GM19025 (cell line): Measurements from ENCODE around the gene CH25H.
A peak's percentile ranks its signal among the peaks of the same experiment; 100 is the strongest.

Experiments used
- ATAC-seq: cut with Tn5 transposase; IDR thresholded peaks from one replicate; pipeline ENCODE4 v1.9.1; 2021; ENCODE audit warnings: mild to moderate bottlenecking, low read depth, moderate library complexity; ENCODE audit not compliant: unreplicated experiment

Gene CH25H

DNA sequence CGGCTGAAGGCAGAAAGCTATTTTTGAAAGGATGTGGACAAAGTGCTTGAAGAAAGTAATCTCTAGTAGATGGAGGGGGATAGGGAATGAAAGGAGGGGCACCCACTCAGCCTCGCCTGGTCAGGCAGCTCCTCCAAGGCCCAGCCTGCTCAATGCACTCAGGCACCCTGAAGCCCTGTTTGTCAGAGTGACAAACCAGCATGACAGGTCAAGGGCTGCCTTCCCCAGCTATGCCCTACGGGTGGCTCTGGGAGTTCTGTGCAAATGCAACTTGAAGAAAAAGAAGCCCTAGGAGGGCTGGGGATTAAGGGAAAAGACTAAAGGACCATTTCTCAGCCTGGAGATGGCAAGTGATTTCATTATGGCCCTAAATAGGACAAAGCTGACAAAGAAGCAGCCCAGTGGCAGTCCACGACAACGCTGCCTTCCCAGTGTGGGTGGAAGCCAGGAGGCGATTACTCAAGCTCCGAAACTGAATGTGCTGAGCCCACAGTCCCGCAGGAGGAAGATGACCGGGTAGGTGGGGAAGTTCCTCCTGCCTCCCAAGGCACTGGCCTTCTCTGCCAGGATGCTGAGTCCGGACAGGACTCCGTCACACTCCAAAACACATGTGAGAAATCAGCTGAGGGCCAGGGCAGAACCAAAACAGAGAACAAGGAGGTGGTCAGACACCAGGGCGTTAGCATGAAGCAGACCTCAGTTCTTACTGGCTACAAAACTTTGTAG lies 28.1 kb upstream of the CH25H start:
- ATAC-seq: no peak

- no peak for ATAC-seq
Observed at GRCh38 chr10:89233033-89233432, 25.9 kb upstream of the CH25H start.

DNA sequence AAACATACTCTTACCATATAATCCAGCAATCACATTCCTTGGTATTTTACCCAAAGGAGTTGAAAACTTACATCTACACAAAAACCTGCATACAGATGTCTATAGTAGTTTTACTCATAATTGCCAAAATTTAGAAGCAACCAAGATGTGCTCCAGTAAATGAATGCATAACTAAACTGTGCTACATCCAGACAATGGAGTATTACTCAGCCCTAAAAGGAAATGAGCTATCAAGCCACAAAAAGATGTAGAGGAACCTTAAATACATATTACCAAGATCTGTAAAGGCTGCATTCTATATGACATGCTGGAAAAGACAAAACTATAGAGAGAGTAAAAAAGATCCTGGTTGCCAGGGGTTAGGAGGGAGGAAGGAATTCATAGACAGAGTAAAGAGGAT lies 21.8 kb upstream of the CH25H start:
- ATAC-seq: no peak

GRCh38 chr10:89228146-89228545 lies 21.0 kb upstream of the CH25H start:
- ATAC-seq: no peak

DNA sequence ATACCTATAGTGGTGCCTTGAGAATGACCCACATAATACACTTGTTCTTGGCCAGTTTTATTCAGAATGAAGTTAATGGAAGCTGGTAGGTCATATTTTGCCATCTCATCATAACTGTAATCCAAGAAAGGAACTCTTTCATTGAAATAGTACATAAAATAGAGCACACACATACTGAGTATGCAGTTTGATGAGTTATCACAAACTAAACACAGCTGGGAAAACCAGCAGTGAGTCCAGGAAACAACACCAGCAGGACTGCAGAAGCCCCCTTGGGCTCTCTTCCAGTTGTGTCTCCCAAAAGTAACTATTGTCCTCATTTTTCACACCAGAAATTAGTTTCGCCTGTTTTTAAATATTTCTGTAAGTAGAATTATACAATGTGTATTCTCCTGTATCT lies 19.8 kb upstream of the CH25H start:
- no peak for ATAC-seq

DNA sequence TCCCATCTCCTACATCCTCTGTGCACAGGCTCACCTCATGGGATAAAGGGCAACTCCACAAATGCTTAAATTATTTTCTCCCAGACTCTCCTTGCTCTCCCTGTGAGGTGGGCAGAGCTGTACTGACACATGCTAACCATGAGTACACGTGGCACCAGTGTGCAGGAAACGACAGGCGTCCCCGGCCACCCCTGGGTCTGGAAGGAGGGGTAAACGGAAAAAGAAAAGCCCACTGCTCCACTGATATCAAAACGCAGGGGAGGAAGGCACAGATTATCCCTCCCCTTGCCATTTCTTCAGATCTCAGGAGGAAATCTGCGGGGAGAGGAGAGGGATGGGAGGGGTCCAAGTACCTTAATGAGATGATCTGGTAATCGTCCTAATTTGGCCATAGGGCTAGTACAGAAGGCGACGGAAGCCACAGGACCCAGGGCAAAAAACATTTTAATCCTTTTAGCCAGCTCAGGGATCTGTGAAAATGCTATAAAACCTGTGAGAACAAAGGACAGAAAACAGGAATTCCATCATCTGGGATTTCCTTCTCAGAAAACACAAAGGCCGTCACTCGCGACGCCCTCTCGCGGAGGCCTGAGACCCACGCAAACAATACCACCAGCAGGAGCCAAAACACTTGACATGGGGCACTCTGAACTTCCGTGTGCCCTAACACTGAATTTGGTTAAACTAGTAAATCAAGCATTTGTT lies 17.8 kb upstream of the CH25H start:
- ATAC-seq: no peak

GRCh38 chr10:89221919-89222318 lies 14.8 kb upstream of the CH25H start:
- no peak for ATAC-seq

GRCh38 chr10:89219513-89220218 lies 12.5 kb upstream of the CH25H start:
- no peak for ATAC-seq

- ATAC-seq: no peak
Observed at GRCh38 chr10:89217057-89217990, 10.2 kb upstream of the CH25H start.

GRCh38 chr10:89216056-89216455 lies 8.9 kb upstream of the CH25H start:
- ATAC-seq: no peak

- no peak for ATAC-seq
Observed at GRCh38 chr10:89215511-89215910, 8.4 kb upstream of the CH25H start.

GRCh38 chr10:89214566-89215165 lies 7.5 kb upstream of the CH25H start:
- ATAC-seq: no peak

GRCh38 chr10:89213191-89213808 lies 6.2 kb upstream of the CH25H start:
- no peak for ATAC-seq

- no peak for ATAC-seq
Observed at GRCh38 chr10:89210794-89211425, 3.8 kb upstream of the CH25H start.

- no peak for ATAC-seq
Observed at GRCh38 chr10:89209718-89210117, 2.6 kb upstream of the CH25H start.

DNA sequence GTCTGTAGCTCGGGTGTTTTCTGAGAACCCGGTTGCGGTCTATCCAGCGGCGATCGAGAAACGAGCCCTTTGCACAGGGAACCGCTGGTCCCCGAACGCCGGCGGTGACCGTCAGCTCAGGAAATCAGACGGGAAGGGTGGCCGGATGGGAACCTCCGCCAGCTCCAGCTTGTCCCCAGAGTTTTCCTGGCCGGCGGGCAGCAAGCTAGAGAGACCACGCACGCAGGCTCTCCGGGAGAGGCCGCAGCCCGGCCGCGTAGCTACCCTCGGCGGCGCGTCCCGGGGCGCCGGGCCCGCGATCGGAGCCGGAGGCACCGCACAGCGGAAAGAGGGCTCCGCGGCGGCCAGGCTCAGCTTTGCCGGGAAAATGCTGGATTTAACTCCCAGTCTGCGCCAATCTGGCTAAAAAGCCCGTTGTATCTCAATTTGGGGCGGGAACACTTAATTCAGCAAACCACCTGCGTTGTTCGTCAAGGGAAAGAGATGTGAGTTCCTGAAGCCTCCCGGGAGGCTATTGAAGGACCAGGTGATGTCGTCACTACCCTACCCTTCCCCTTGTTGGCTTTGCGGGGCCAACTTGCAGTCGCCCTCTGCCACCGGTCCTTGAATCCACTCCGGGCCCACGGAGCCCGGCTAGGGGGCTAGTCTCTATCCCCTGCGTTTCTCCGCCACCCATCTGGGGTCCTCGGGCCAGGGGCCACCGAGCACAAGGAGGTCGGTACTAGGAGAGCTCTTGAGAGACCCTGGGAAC lies 859 bp upstream of the CH25H start:
- ATAC-seq: no peak

DNA sequence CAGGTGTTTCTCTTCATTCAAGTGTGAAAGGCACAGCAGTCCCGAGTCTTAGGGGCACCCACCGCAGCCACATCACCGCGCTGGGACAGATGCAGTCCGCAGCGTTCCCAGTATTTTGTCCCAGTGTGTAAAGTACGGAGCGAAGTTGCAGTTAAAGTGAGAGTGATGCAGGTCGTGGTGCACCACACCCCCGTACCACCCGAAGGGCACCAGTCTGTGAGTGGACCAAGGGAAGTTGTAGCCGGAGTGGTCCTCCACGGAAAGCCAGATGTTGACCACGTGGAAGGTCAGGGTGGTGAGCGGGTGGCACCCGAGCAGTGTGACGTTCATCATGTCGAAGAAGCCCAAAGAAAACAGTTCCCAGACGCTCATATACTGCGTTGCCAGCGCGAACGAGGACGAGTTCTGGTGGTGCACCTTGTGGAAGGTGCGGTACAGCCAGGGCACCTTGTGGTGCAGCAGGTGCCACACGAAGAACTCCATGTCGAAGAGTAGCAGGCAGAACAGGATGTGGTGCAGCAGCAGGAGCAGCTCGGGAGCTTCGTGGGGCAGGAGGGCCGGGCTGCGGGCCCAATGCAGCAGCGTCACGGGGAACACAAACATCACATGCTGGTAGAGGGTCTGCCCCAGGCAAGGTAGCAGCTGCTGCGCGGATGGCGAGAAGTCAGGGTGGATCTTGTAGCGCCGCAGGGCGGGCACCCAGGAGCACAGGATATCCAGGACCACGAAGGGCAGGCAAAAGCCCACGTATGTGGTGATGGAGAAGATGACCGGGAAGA lies 526 bp downstream of the CH25H start:
- ATAC-seq: peak; percentile 28
